Femur (tissue), 1 donor: ENCODE data around the gene SC5D.

Experiments used
- DNase-seq: peaks from one replicate; pipeline ENCODE4 v3.0.0-alpha.2; 2017

Gene SC5D

DNA sequence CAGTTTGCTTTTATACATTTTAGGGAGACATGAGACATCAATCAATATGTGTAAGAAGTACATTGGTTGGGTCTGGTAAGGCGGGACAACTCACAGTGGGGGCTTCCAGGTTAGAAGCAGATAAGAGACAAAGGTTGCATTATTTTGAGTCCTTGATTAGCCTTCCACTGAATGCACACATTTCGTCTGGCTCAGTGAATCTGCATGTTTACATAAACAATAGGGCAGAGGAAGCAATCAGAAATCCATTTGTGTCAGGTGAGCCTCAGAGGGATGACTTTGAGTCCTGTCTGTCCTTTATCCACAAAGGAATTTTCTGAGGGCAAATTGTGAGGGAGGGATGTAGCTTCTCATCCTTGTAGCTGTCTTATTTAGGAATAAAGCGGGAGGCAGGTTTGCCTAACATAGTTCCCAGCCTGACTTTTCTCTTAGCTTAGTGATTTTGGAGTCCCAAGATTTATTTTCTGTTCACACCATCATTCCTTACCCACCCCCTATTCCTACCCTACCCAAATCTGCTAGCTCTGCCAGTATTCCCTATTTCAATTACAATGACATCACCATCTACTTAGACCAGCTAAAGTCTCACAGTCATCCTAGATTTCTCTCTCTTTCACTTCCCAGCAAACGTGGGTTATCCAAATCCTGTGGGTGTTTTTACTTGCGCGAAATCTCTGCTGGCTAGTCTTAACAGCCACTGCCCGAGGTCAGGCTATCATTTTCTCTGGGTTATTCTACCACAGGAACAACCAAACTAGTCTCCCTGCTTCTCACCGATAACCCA lies 2.9 kb downstream of the SC5D start:
- no peak for DNase-seq

GRCh38 chr11:121297872-121298271 lies 5.3 kb downstream of the SC5D start:
- no peak for DNase-seq

DNA sequence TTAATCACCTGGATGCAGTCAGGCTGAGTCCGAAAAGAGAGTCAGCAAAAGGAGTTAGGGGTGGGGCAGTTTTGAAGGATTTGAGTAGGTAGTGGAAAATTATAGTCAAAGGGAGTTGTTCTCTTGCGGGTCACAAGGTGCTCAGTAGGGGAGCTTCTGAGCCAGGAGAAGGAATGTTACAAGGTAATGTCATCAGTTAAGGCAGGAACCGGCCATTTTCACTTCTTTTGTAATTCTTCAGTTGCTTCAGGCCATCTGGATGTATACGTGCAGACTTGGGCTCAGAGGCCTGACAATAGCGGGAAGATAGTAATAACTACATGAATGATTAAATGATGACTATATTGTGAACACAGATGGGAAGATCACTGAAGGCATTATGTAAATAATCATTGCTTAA lies 6.2 kb downstream of the SC5D start:
- no peak for DNase-seq

GRCh38 chr11:121299417-121299816 lies 6.8 kb downstream of the SC5D start:
- DNase-seq = no peak

DNA sequence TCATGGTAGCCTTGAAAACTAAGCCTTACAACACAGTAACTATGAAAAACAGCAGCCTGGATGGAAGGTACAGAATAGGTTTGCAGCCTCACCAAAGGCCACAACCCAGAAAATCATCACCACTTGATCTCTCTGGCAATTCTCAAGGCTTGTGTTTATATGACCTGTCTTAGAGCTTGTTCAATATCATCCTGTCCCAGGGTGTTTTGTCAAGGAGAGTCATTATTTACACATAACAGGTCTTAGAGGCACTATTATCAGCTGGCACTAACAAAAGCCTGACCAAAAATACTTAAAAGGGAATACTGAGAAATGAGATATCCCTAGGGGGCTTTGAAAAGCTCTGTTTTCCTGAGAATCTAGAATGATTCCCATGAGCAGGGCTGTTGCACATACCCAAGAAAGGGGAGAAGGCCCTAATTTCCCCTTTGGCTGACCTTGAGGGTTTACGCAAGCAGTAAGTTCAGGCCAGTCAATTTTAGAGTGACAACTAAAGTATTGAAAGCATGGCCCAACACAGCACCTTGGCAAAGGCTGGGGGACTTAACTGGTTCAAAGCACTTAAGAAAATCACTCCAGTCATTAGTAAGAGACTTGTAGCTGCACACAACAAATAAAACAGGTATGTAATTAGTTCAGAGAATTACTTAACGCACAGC lies 7.9 kb downstream of the SC5D start:
- DNase-seq = no peak

DNA sequence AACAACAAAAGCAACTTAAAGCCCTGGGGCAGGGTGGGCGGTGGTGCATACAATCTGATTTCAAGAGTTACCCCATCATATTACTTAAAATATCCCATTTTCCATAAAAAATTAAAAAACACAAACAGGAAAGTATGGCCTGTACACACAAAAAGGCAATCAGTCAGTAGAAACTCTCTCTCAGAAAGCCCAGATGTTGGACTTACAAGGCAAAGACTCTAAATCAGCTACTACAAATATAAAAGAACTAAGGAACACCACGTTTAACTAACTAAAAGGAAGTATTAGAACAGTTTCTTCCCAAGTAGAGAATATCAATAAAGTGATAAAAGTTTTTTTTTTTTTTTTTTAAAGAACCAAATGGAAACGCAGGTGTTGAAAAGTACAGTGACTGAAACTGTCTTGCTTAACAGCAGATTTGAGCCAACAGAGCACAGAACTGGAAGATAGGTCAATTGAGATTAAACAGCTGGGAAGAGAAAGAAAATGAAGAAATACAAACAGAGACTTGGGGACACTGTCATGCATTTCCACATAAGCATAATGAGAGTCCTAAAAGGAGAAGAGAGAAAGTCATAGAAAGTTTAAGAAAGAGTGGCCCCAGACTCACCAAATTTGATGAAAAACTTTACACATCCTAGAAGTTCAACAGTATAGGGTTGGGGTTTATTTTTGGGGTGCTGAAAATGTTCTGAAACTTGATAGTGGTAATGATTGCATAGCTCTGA lies 8.6 kb downstream of the SC5D start:
- DNase-seq = no peak

DNA sequence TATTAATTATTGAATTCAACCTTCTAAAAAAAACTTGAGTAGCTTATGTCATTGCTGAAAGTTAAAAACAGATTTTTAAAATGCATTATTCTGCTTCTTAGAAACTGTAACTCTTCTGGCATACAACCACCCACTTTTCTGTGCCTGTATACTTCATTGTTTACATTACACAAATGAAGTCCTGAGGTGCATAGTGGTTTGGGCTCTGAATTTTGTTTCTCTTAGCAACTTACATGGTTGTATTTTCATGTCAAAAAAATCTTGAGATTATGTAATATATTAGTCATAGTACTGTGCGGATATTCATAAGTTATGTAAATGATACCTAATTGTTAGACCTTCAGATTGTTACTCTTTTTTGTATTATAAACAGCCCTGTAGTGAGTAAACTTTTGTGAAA lies 12.2 kb downstream of the SC5D start:
- DNase-seq = no peak

- DNase-seq = no peak
Measured at GRCh38 chr11:121308816-121309215, 16.2 kb downstream of the SC5D start.

DNA sequence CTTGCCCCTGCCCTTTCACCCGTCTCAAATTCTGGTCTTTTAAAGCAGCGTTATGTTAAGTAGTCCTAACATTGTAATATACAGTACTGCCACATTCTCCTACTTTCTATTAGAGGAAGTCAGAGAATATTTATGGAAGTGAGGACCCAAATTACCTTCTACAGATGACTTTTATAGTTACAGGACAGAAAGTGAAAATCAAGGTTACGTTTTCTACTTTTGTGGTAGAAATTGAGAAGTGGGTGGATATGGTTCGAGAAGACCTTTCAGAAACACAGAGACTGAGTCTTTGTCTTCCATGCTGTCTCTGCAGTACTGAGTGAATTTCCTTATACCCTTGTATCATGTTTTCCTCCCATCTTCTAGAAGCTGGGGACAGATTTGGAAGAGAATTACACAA lies 17.1 kb downstream of the SC5D start:
- no peak for DNase-seq

GRCh38 chr11:121310908-121311307 lies 18.3 kb downstream of the SC5D start:
- DNase-seq = no peak

- no peak for DNase-seq
Measured at GRCh38 chr11:121311373-121311772, 18.8 kb downstream of the SC5D start.

DNA sequence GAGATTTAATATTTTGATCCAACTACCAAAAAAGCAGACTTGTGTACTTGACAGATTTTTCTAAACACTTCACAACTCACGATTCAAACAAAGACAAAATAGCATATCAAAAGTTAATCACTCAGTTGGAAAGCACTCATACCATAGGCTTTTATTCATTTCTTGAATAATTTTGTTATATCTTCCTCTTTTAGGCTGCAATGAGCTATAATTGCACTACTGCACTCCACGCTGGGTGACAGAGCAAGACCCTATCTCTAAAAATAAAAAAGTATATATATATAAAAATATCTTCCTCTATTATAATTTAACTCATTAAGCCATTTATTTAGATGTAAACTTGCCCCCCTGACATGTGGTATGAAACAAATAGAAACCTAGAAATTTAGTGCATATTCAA lies 19.9 kb downstream of the SC5D start:
- no peak for DNase-seq

GRCh38 chr11:121318848-121319834 lies 26.6 kb downstream of the SC5D start:
- peak; percentile 29 for DNase-seq

GRCh38 chr11:121321614-121322243 lies 29.2 kb downstream of the SC5D start:
- peak; percentile 27 for DNase-seq

GRCh38 chr11:121323046-121323607 lies 30.6 kb downstream of the SC5D start:
- no peak for DNase-seq

GRCh38 chr11:121326230-121326629 lies 33.7 kb downstream of the SC5D start:
- DNase-seq = no peak

DNA sequence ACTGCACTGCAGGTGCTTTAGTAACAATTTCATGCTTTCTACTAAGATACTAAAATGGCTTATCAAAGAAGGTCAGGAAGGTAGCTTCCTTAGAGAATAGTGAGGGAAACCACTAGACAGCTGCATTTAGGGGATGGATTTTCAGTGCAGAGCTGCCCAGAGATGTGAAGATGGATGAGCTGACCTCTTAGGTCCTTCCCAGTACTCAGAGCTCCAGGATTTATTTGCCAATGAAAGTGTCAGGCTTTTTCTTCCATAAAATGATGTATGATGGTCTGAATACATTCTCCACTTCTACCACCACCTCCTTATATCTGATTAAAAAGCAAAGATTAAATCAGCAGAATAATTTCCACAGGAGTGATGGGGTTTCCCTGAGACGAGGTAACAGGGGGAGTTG lies 35.0 kb downstream of the SC5D start:
- DNase-seq = no peak

GRCh38 chr11:121328176-121328966 lies 35.8 kb downstream of the SC5D start:
- DNase-seq = no peak

DNA sequence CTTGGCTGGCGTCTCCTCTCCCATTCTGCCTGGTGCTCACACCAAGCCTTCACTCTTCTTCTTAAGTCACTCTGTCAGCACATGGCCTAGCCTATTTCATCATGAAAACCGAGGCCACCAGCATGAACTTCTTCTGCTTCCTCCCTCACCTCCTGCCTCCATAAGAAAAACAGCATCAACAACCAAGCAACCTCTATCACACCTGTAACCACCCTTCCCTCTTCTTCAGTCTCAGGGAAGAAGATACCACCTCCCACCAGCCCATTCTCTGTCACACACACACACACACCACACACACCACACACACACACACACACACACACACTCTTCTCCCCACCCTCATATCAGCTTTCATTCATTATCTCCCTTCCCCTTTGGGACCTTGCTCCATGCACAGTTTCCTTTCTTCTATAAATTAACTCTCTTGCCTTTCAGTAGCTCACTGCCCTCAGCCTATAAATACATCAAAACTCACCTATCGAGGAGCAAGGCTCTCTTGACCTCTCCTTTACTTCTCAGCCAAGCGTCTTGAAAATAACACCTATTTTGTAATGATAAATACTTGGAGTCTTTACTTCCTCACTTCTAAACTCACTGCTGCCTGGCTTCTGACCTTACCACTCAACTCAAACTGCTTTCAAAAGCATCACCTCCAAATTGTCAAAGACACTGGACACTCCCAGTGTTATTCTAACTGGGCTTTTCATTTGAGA lies 36.6 kb downstream of the SC5D start:
- no peak for DNase-seq

DNA sequence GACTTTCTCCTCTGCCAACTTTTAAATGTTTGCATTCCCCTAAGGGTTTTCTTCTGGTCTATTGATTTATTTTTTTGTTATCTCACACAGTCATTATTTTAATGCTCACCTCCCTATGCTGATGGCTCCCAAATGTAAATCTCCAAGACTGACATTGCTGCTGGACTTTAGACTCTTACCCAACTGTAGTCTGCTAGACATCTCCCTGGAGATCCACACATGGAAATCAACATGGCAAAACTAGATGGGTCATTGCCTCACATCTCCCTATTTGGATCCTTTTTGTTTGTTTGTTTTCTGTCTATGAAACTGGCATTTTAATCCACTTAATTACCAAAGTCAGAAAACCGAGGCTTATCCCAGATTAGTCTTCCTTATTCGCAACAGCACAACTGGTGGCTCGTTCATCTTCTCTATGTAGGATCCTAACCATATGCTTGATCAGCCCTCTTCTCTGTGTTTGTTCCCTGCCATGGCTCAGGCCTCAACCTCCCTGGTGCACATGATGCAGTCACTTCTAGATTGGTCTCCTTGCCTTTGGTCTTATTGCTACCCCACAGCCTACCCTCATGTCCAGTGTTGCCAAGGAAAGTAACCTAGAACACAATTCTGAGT lies 37.3 kb downstream of the SC5D start:
- DNase-seq = no peak
